Loucy (cell line): ENCODE measurements around the gene RAPGEF5.
"Not testable (repeated sequence)": the region's sequence is repeated elsewhere in the genome, so short reads cannot be mapped to it uniquely, and the experiment has no call there.

Experiments used
- H2AFZ ChIP-seq: fragments of 200-600 bp; sonication (generic); 2 replicates; pipeline ENCODE4 v1.6.0; 2016; ENCODE audit warnings: antibody characterized with exemption, mild to moderate bottlenecking, low read length, moderate library complexity
- H3F3A ChIP-seq: fragments of 200-600 bp; 2 replicates; pipeline ENCODE4 v1.6.0; 2016; ENCODE audit warnings: antibody characterized with exemption, low read depth, mild to moderate bottlenecking
- H3K27me3 ChIP-seq: fragments of 200-600 bp; sonication (generic); 2 replicates; pipeline ENCODE4 v1.6.1; 2014; ENCODE audit warnings: low read length, mild to moderate bottlenecking; ENCODE audit not compliant: insufficient read depth, poor library complexity, severe bottlenecking
- H3K36me3 ChIP-seq: fragments of 200-600 bp; sonication (generic); 2 replicates; pipeline ENCODE4 v1.6.1; 2016; ENCODE audit warnings: low read length; ENCODE audit not compliant: insufficient read depth
- H3K4me1 ChIP-seq: fragments of 200-600 bp; sonication (generic); 2 replicates; pipeline ENCODE4 v1.5.1; 2014; ENCODE audit warnings: low read length, mild to moderate bottlenecking; ENCODE audit not compliant: insufficient read depth, poor library complexity, severe bottlenecking
- H3K4me2 ChIP-seq: fragments of 200-600 bp; sonication (generic); 2 replicates; pipeline ENCODE4 v1.6.0; 2014; ENCODE audit warnings: antibody characterized with exemption, low read length, low read depth, mild to moderate bottlenecking; ENCODE audit not compliant: poor library complexity, severe bottlenecking
- H3K4me3 ChIP-seq: fragments of 200-600 bp; sonication (generic); 2 replicates; pipeline ENCODE4 v1.5.1; 2014; ENCODE audit warnings: low read length, mild to moderate bottlenecking, mixed read lengths; ENCODE audit not compliant: poor library complexity, severe bottlenecking
- H3K79me2 ChIP-seq: fragments of 200-600 bp; sonication (generic); 2 replicates; pipeline ENCODE4 v1.6.1; 2014; ENCODE audit warnings: low read length; ENCODE audit not compliant: insufficient read depth
- H3K9ac ChIP-seq: fragments of 200-600 bp; sonication (generic); 2 replicates; pipeline ENCODE4 v1.6.0; 2014; ENCODE audit warnings: mild to moderate bottlenecking, low read depth, low read length, moderate library complexity; ENCODE audit not compliant: poor library complexity, severe bottlenecking
- H3K9me2 ChIP-seq: fragments of 200-600 bp; sonication (generic); replicated peaks from 2 replicates; pipeline ENCODE4 v1.6.1; 2016; ENCODE audit warnings: low read depth, low read length, mixed read lengths
- H3K9me3 ChIP-seq: fragments of 200-600 bp; sonication (generic); 2 replicates; pipeline ENCODE4 v1.6.1; 2014; ENCODE audit warnings: mild to moderate bottlenecking, antibody characterized with exemption, low read length, low read depth; ENCODE audit not compliant: insufficient read depth
- H4K20me1 ChIP-seq: fragments of 200-600 bp; sonication (generic); 2 replicates; pipeline ENCODE4 v1.6.0; 2014; ENCODE audit warnings: antibody characterized with exemption, low read length, mild to moderate bottlenecking; ENCODE audit not compliant: insufficient read depth, poor library complexity, severe bottlenecking
- CTCF ChIP-seq: fragments of 200-600 bp; sonication (generic); conservative IDR thresholded peaks from 2 replicates; pipeline ENCODE4 v1.5.1; 2014; ENCODE audit warnings: mild to moderate bottlenecking, antibody characterized with exemption, low read length
- EZH2phosphoT487 ChIP-seq: fragments of 200-600 bp; IDR thresholded peaks from 2 replicates; pipeline ENCODE4 v1.6.1; 2018; ENCODE audit warnings: antibody characterized with exemption, mild to moderate bottlenecking, moderate library complexity, borderline replicate concordance

RAPGEF5 gene

GRCh38 chr7:22094413-22095342 lies 262.3 kb downstream of the RAPGEF5 start:
- no peaks in the 10 kb centered on the region for H3K36me3 ChIP-seq
- H3K4me3 ChIP-seq, result no peak overlapping the region
- peaks cover 14% of the 10 kb centered on the region for H3K4me1 ChIP-seq
- peaks cover 13% of the 10 kb centered on the region; the same call in 1 of the 2 replicates for H3K79me2 ChIP-seq
- no peaks in the 10 kb centered on the region for H4K20me1 ChIP-seq
- H3F3A ChIP-seq, result no peaks in the 10 kb centered on the region
- H3K9me3 ChIP-seq, result no peaks in the 10 kb centered on the region
- no peak for TF ChIP-seq EZH2phosphoT487
- TF ChIP-seq CTCF, result peak; percentile 41
- H3K27me3 ChIP-seq, result no peaks in the 10 kb centered on the region
- no peak overlapping the region for H2AFZ ChIP-seq
- H3K4me2 ChIP-seq, result no peak overlapping the region
- H3K9me2 ChIP-seq, result no peaks in the 10 kb centered on the region
- no peak overlapping the region for H3K9ac ChIP-seq

GRCh38 chr7:22093936-22094335 lies 263.0 kb downstream of the RAPGEF5 start:
- no peaks in the 10 kb centered on the region for H3K27me3 ChIP-seq
- H3K9me2 ChIP-seq, result no peaks in the 10 kb centered on the region
- H3K9me3 ChIP-seq, result no peaks in the 10 kb centered on the region
- no peak overlapping the region for H3K4me3 ChIP-seq
- H2AFZ ChIP-seq, result no peak overlapping the region
- H3K79me2 ChIP-seq, result peaks cover 13% of the 10 kb centered on the region; the same call in 1 of the 2 replicates
- no peak for TF ChIP-seq EZH2phosphoT487
- TF ChIP-seq CTCF, result no peak
- no peaks in the 10 kb centered on the region for H3K36me3 ChIP-seq
- no peak overlapping the region for H3K9ac ChIP-seq
- peaks cover 18% of the 10 kb centered on the region for H3K4me1 ChIP-seq
- no peaks in the 10 kb centered on the region for H3F3A ChIP-seq
- H4K20me1 ChIP-seq, result no peaks in the 10 kb centered on the region
- H3K4me2 ChIP-seq, result no peak overlapping the region

- Histone ChIP-seq H3K79me2 (peaks cover 11% of the 10 kb centered on the region; the same call in 1 of the 2 replicates), H3K4me1 (peaks cover 22% of the 10 kb centered on the region), H3K27me3 (no peaks in the 10 kb centered on the region), H3K9me3 (no peaks in the 10 kb centered on the region), H4K20me1 (no peaks in the 10 kb centered on the region), H2AFZ (no peak overlapping the region), H3K4me3 (no peak overlapping the region), H3K36me3 (no peaks in the 10 kb centered on the region), H3K9ac (no peak overlapping the region), H3F3A (no peaks in the 10 kb centered on the region), H3K9me2 (no peaks in the 10 kb centered on the region), H3K4me2 (no peak overlapping the region)
- TF ChIP-seq EZH2phosphoT487 (no peak), CTCF (no peak)
Measured at GRCh38 chr7:22093001-22093400, 264.0 kb downstream of the RAPGEF5 start.

- not testable (repeated sequence) for H3K9me3 ChIP-seq, H3K9ac ChIP-seq, H3K36me3 ChIP-seq, H2AFZ ChIP-seq, H3K79me2 ChIP-seq, H4K20me1 ChIP-seq, H3K9me2 ChIP-seq, H3F3A ChIP-seq, H3K27me3 ChIP-seq, H3K4me2 ChIP-seq, H3K4me3 ChIP-seq
- H3K4me1 ChIP-seq, result peaks cover 15% of the 10 kb centered on the region
Measured at GRCh38 chr7:22090958-22091525, 265.9 kb downstream of the RAPGEF5 start.
